SK-N-SH treated with all-trans-retinoic acid at 6 μM for 48 hours (cell line): ENCODE results near the gene CDK10.
A peak's percentile ranks its signal among the peaks of the same experiment; 100 is the strongest.

Experiments used
- ATAC-seq: fragments of 200-7000 bp; cut with Tn5 transposase; 3 replicates; pipeline ENCODE4 v1.9.1; 2020; ENCODE audit warnings: mild to moderate bottlenecking, moderate library complexity
- ARNTL ChIP-seq: fragments of 450-650 bp; formaldehyde crosslinking; IDR thresholded peaks from 2 replicates; pipeline ENCODE4 v1.5.0; 2020; ENCODE audit warnings: low read depth, mild to moderate bottlenecking, moderate library complexity, borderline replicate concordance
- BACH2 ChIP-seq: fragments of 250-450 bp; sonication (Bioruptor Pico); IDR thresholded peaks from 2 replicates; pipeline ENCODE4 v1.9.0; 2021; ENCODE audit warnings: mild to moderate bottlenecking, borderline replicate concordance
- CREB5 ChIP-seq: fragments of 250-450 bp; sonication (Bioruptor Pico); IDR thresholded peaks from 2 replicates; pipeline ENCODE4 v1.5.1; 2020; ENCODE audit warnings: low read depth, mild to moderate bottlenecking, moderate library complexity
- GLIS3 ChIP-seq: fragments of 250-450 bp; sonication (Bioruptor Pico); IDR thresholded peaks from 2 replicates; pipeline ENCODE4 v1.5.0; 2020; ENCODE audit warnings: mild to moderate bottlenecking, moderate library complexity
- ISL1 ChIP-seq: fragments of 250-450 bp; sonication (Bioruptor Pico); IDR thresholded peaks from 2 replicates; pipeline ENCODE4 v2.1.2; 2022; ENCODE audit warnings: mild to moderate bottlenecking, moderate library complexity
- OSR1 ChIP-seq: fragments of 250-450 bp; sonication (Bioruptor Pico); IDR thresholded peaks from 2 replicates; pipeline ENCODE4 v1.8.0; 2022; ENCODE audit warnings: moderate library complexity, mild to moderate bottlenecking, inconsistent platforms
- PPARA ChIP-seq: fragments of 250-450 bp; sonication (Bioruptor Pico); IDR thresholded peaks from 2 replicates; pipeline ENCODE4 v1.5.0; 2020; ENCODE audit warnings: mild to moderate bottlenecking, borderline replicate concordance
- RARB ChIP-seq: fragments of 250-450 bp; sonication (Bioruptor Pico); IDR thresholded peaks from 2 replicates; pipeline ENCODE4 v1.8.0; 2021; ENCODE audit warnings: mild to moderate bottlenecking, moderate library complexity
- SNAI2 ChIP-seq: fragments of 250-450 bp; sonication (Bioruptor Pico); IDR thresholded peaks from 2 replicates; pipeline ENCODE4 v1.5.0; 2020; ENCODE audit warnings: mild to moderate bottlenecking, moderate library complexity
- TOX ChIP-seq: fragments of 250-450 bp; sonication (Bioruptor Pico); IDR thresholded peaks from 2 replicates; pipeline ENCODE4 v1.8.0; 2021; ENCODE audit warnings: mild to moderate bottlenecking, moderate library complexity, borderline replicate concordance
- TSHZ2 ChIP-seq: fragments of 250-450 bp; sonication (Bioruptor Pico); IDR thresholded peaks from 2 replicates; pipeline ENCODE4 v1.5.0; 2020; ENCODE audit warnings: mild to moderate bottlenecking, moderate library complexity
- ZFP3 ChIP-seq: fragments of 250-450 bp; sonication (Bioruptor Pico); IDR thresholded peaks from 2 replicates; pipeline ENCODE4 v1.5.0; 2020; ENCODE audit warnings: mild to moderate bottlenecking, moderate library complexity
- ZFP30 ChIP-seq: fragments of 450-650 bp; formaldehyde crosslinking; IDR thresholded peaks from 2 replicates; pipeline ENCODE4 v1.5.0; 2022; ENCODE audit warnings: mild to moderate bottlenecking, moderate library complexity
- ZNF70 ChIP-seq: fragments of 450-650 bp; formaldehyde crosslinking; IDR thresholded peaks from 2 replicates; pipeline ENCODE4 v1.5.0; 2020; ENCODE audit warnings: mild to moderate bottlenecking, moderate library complexity
- ZNF8 ChIP-seq: fragments of 450-650 bp; formaldehyde crosslinking; IDR thresholded peaks from 2 replicates; pipeline ENCODE4 v1.5.0; 2020; ENCODE audit warnings: mild to moderate bottlenecking, moderate library complexity
- TF ChIP-seq, protein P1 (sequence below): fragments of 250-450 bp; sonication (Bioruptor Pico); IDR thresholded peaks from 2 replicates; pipeline ENCODE4 v1.8.0; 2021; ENCODE audit warnings: low read depth, mild to moderate bottlenecking, moderate library complexity, borderline replicate concordance
- TF ChIP-seq, protein P2 (sequence below): fragments of 250-450 bp; sonication (Bioruptor Pico); IDR thresholded peaks from 2 replicates; pipeline ENCODE4 v1.8.0; 2020; ENCODE audit warnings: mild to moderate bottlenecking, moderate library complexity, borderline replicate concordance

Gene CDK10

DNA sequence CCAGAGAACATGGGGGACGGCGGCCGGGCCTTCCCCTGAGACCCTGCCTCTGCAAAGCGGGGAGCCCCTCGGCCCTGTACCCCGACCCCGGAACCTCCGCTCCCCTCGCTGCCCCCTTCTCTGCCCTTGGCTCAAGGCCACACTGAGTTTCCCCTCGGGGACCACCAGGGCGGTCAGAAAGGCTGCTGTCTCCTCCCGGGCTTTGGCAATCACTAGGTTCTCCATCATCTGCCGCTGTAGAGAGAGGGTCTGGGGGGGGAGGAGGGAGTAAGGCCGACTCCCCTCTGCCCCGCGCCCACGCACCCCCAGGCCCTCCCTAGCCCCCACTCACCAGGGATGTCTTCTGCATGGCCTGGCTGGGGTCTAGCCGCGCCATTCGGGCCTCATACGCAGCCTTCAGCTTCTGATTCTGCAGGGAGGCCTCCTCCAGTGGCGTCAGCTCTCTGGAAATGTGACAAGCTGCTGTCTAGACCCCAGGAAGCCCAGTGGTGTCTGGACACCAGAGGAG lies 25.8 kb downstream of the CDK10 start:
- ATAC-seq: peak; percentile 56
- no peak for TF ChIP-seq ZNF70 (CRISPR knock-in tag)
- TF ChIP-seq OSR1 (CRISPR knock-in tag): no peak
- TF ChIP-seq TOX (CRISPR knock-in tag): no peak
- TF ChIP-seq, protein P1, sequence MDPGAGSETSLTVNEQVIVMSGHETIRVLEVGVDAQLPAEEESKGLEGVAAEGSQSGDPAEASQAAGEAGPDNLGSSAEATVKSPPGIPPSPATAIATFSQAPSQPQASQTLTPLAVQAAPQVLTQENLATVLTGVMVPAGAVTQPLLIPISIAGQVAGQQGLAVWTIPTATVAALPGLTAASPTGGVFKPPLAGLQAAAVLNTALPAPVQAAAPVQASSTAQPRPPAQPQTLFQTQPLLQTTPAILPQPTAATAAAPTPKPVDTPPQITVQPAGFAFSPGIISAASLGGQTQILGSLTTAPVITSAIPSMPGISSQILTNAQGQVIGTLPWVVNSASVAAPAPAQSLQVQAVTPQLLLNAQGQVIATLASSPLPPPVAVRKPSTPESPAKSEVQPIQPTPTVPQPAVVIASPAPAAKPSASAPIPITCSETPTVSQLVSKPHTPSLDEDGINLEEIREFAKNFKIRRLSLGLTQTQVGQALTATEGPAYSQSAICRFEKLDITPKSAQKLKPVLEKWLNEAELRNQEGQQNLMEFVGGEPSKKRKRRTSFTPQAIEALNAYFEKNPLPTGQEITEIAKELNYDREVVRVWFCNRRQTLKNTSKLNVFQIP: no peak

- TF ChIP-seq TOX (CRISPR knock-in tag) (no peak), PPARA (CRISPR knock-in tag) (no peak), ARNTL (CRISPR knock-in tag) (no peak)
- no peak for ATAC-seq
Observed at GRCh38 chr16:89716493-89716892, 30.0 kb downstream of the CDK10 start.

DNA sequence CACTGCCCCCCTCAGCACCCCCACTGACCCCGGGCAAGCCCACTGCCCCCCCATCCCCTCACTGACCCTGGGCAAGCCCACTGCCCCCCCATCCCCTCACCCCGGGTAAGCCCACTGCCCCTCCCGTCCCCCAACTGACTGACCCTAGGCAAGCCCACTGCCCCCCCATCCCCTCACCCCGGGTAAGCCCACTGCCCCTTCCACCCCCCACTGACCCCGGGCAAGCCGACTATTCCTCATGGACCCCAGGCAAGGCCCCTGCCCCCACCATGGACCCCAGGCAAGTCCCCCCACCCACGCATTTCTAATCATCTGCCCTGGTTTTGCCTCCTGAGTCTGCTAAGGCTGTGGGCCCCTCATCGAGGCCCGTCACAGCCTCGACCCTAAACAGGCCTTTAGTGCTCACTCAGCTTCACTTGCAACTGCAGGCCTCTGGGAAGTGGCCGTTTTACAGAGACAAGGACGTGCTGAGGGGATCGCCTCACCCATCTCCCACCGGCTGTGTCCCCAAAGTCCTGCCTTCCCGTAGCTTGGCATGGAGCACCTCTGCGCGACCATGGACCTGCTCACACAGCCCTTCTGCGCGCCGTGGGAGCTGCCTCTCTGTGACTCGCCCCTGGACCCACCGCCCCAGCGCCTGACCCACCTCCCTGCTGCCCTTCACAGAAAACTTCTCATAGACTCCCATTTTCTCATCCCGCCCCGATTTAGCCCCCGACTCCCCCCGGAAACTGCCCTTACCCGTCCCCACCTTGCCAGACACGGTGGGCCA lies 30.6 kb downstream of the CDK10 start:
- TF ChIP-seq RARB (CRISPR knock-in tag): no peak
- no peak for TF ChIP-seq ZNF8 (CRISPR knock-in tag)
- no peak for TF ChIP-seq GLIS3 (CRISPR knock-in tag)
- TF ChIP-seq BACH2: no peak
- no peak for TF ChIP-seq ARNTL (CRISPR knock-in tag)
- TF ChIP-seq, protein P2, sequence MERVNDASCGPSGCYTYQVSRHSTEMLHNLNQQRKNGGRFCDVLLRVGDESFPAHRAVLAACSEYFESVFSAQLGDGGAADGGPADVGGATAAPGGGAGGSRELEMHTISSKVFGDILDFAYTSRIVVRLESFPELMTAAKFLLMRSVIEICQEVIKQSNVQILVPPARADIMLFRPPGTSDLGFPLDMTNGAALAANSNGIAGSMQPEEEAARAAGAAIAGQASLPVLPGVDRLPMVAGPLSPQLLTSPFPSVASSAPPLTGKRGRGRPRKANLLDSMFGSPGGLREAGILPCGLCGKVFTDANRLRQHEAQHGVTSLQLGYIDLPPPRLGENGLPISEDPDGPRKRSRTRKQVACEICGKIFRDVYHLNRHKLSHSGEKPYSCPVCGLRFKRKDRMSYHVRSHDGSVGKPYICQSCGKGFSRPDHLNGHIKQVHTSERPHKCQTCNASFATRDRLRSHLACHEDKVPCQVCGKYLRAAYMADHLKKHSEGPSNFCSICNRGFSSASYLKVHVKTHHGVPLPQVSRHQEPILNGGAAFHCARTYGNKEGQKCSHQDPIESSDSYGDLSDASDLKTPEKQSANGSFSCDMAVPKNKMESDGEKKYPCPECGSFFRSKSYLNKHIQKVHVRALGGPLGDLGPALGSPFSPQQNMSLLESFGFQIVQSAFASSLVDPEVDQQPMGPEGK: no peak
- TF ChIP-seq TSHZ2: no peak
- no peak for ATAC-seq

- ATAC-seq: no peak
- no peak for TF ChIP-seq ARNTL (CRISPR knock-in tag)
- no peak for TF ChIP-seq ZFP3 (CRISPR knock-in tag)
- no peak for TF ChIP-seq ISL1 (CRISPR knock-in tag)
- TF ChIP-seq BACH2: no peak
- TF ChIP-seq, protein P2: no peak
- no peak for TF ChIP-seq ZFP30 (CRISPR knock-in tag)
- TF ChIP-seq, protein P1: no peak
- TF ChIP-seq SNAI2: no peak
- no peak for TF ChIP-seq TSHZ2
- no peak for TF ChIP-seq GLIS3 (CRISPR knock-in tag)
- TF ChIP-seq CREB5 (CRISPR knock-in tag): no peak
- no peak for TF ChIP-seq ZNF70 (CRISPR knock-in tag)
- TF ChIP-seq RARB (CRISPR knock-in tag): no peak
- TF ChIP-seq TOX (CRISPR knock-in tag): no peak
Observed at GRCh38 chr16:89717688-89718505, 31.4 kb downstream of the CDK10 start.
